ENCODE data around the gene HSFX2. TPM values are rescaled to one million over a fixed set of nuclear protein-coding genes. Genes with fewer than 3 reads are reported as not detected.

Gene HSFX2
- total RNA-seq, 1 donor from 2014 or later, result 0.77 TPM

- Histone ChIP-seq H3F3A (ENCODE audit: low read depth) (no peaks in the 10 kb centered on the region), H2AFZ (replicated peaks) (no peak overlapping the region), H3K9me3 (ENCODE audit: low read depth) (no peaks in the 10 kb centered on the region), H3K27me3 (no peaks in the 10 kb centered on the region), H3K27ac (no peak overlapping the region), H3K4me2 (no peak overlapping the region), H3K79me2 (ENCODE audit: low read depth) (peaks cover 40% of the 10 kb centered on the region), H3K4me3 (no peak overlapping the region), H3K4me1 (no peaks in the 10 kb centered on the region), H4K20me1 (ENCODE audit: low read depth) (no peaks in the 10 kb centered on the region), H3K36me3 (no peaks in the 10 kb centered on the region), H3K9ac (no peak overlapping the region)
- Mint-ChIP-seq H3K27me3 (ENCODE audit: insufficient read depth, low read depth) (no peaks in the 10 kb centered on the region), H3K36me3 (no peaks in the 10 kb centered on the region), H3K4me3 (no peak overlapping the region), H3K4me1 (no peaks in the 10 kb centered on the region), H3K9me3 (peaks cover 2% of the 10 kb centered on the region), H3K27ac (no peak overlapping the region)
- TF ChIP-seq EZH2phosphoT487 (IDR thresholded peaks at IDR 0.05), result no peak
- no peak for TF ChIP-seq CTCF (IDR thresholded peaks at IDR 0.05)
- TF ChIP-seq EZH2 (IDR thresholded peaks at IDR 0.05), result no peak
- DNase-seq (ENCODE audit: low spot score), result no peak
These were observed 23.8 kb upstream of the HSFX2 start for GRCh38 chrX:149618871-149619270.

- no peak overlapping the region for H3K27ac ChIP-seq
- H3K4me3 ChIP-seq, result no peak overlapping the region
- Mint-ChIP-seq H3K27me3 (ENCODE audit: insufficient read depth, low read depth) (no peaks in the 10 kb centered on the region), H3K27ac (no peak overlapping the region), H3K9me3 (peaks cover 2% of the 10 kb centered on the region), H3K4me3 (no peak overlapping the region), H3K4me1 (no peaks in the 10 kb centered on the region), H3K36me3 (no peaks in the 10 kb centered on the region)
- H3K36me3 ChIP-seq, result no peaks in the 10 kb centered on the region
- H3K4me2 ChIP-seq, result no peak overlapping the region
- no peak overlapping the region for H2AFZ ChIP-seq (replicated peaks)
- H4K20me1 ChIP-seq (ENCODE audit: low read depth), result no peaks in the 10 kb centered on the region
- no peaks in the 10 kb centered on the region for H3K27me3 ChIP-seq
- TF ChIP-seq CTCF (IDR thresholded peaks at IDR 0.05) (no peak), EZH2 (IDR thresholded peaks at IDR 0.05) (no peak), EZH2phosphoT487 (IDR thresholded peaks at IDR 0.05) (no peak)
- H3K79me2 ChIP-seq (ENCODE audit: low read depth), result peaks cover 23% of the 10 kb centered on the region
- H3F3A ChIP-seq (ENCODE audit: low read depth), result no peaks in the 10 kb centered on the region
- H3K9ac ChIP-seq, result no peak overlapping the region
- peaks cover 6% of the 10 kb centered on the region for H3K9me3 ChIP-seq (ENCODE audit: low read depth)
- no peak for DNase-seq (ENCODE audit: low spot score)
- H3K4me1 ChIP-seq, result no peaks in the 10 kb centered on the region
These were observed 16.6 kb upstream of the HSFX2 start for GRCh38 chrX:149611623-149612175.

GRCh38 chrX:149610511-149610910 lies 15.4 kb upstream of the HSFX2 start:
- no peak overlapping the region for H3K4me3 Mint-ChIP-seq
- no peak overlapping the region for H2AFZ ChIP-seq (replicated peaks)
- H3K36me3 Mint-ChIP-seq, result peaks cover 3% of the 10 kb centered on the region
- peaks cover 20% of the 10 kb centered on the region for H3K79me2 ChIP-seq (ENCODE audit: low read depth)
- peaks cover 5% of the 10 kb centered on the region for H3K9me3 Mint-ChIP-seq
- H3K4me3 ChIP-seq, result no peak overlapping the region
- no peaks in the 10 kb centered on the region for H3K4me1 ChIP-seq
- H3F3A ChIP-seq (ENCODE audit: low read depth), result no peaks in the 10 kb centered on the region
- peaks cover 6% of the 10 kb centered on the region for H3K9me3 ChIP-seq (ENCODE audit: low read depth)
- H3K9ac ChIP-seq, result no peak overlapping the region
- H3K27me3 Mint-ChIP-seq (ENCODE audit: insufficient read depth, low read depth), result no peaks in the 10 kb centered on the region
- no peaks in the 10 kb centered on the region for H3K27me3 ChIP-seq
- no peaks in the 10 kb centered on the region for H3K4me1 Mint-ChIP-seq
- no peak overlapping the region for H3K27ac ChIP-seq
- DNase-seq (ENCODE audit: low spot score), result no peak
- no peak overlapping the region for H3K4me2 ChIP-seq
- TF ChIP-seq CTCF (IDR thresholded peaks at IDR 0.05) (no peak), EZH2 (IDR thresholded peaks at IDR 0.05) (no peak), EZH2phosphoT487 (IDR thresholded peaks at IDR 0.05) (no peak)
- no peaks in the 10 kb centered on the region for H3K36me3 ChIP-seq
- no peaks in the 10 kb centered on the region for H4K20me1 ChIP-seq (ENCODE audit: low read depth)
- no peak overlapping the region for H3K27ac Mint-ChIP-seq

All from neural progenitor cell (in vitro differentiated cells).